ENCODE results near the gene TAF1A. TPM values are rescaled to one million over a fixed set of nuclear protein-coding genes. Genes with fewer than 3 reads are reported as not detected.

TAF1A gene
- total and polyA plus RNA-seq, 2 of the 8 experiments (the other 6 are each of a cell fraction or from before 2014, with no cell fraction given): 3.3 to 16.7 TPM

DNA sequence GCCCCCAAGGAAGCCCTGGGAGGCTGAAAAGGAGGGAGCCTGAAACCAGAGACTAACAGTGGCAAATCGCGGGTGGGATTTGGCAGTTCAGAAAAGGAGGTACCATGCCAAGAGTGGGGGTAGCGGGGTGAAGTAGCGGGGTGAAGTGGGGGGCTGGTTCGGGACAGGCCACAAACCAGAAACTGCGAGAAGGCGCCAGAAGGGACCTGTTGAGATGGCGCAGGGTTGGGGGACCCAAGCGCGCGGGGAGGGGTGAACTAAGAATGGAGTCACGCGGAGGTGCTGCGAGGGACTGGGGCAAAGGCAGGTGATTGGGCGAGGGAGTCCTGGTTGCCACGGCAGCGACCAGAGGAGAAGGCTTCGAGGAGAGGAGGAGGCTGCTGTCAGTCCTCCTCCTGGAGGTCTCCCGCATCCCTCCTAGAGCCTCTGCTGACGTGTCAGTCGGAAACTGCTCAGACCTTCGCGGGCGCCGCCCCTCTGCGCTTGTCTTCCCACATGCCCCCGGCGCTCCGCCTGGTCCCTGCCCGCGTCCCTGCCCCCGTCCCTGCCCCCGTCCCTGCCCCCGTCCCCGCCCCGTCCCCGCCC, 27.7 kb upstream of the TAF1A start:
- H3K79me1 ChIP-seq (ENCODE audit: low read depth, low read length): peaks cover 6% of the 10 kb centered on the region
- H4K20me1 ChIP-seq (replicated peaks in 1 of 2; ENCODE audit: control insufficient read depth in 1 of 2, insufficient read depth in 2 of 2, low read length in 2 of 2): peaks cover 2 to 7% of the 10 kb centered on the region in 2 experiments
- no peaks in the 10 kb centered on the region for H3K27me3 ChIP-seq (replicated peaks in 1 of 4; ENCODE audit: control insufficient read depth in 3 of 4, extremely low read depth in 1 of 4, insufficient read depth in 3 of 4, low read length in 3 of 4)
- peak overlapping the region; percentile 86 for H2AFZ ChIP-seq (ENCODE audit: low read length)
- 1% methylated on average over 21 of the region's 37 CpGs; no CpG with 5 or more reads in 1 of the 2 experiments for WGBS, 2 experiments (ENCODE audit: extremely low coverage in 1 of 2, insufficient coverage in 1 of 2, insufficient read length in 1 of 2, insufficient replicate concordance in 2 of 2, low coverage in 1 of 2, low lambda C conversion rate in 2 of 2, missing lambda C conversion rate in 1 of 2)
- peaks cover 0 to 32% of the 10 kb centered on the region in 2 experiments; a peak in 3 of 4 replicates for H3K79me2 ChIP-seq (ENCODE audit: control insufficient read depth in 1 of 2, insufficient read depth in 2 of 2, low read length in 2 of 2)
- peak overlapping the region; percentile 49; the same call in 1 of the 2 replicates for H2BK5ac ChIP-seq (ENCODE audit: low read depth, low read length)
- no peak overlapping the region for H2BK15ac ChIP-seq (ENCODE audit: low read length)
- no peak overlapping the region for H4K91ac ChIP-seq (replicated peaks; ENCODE audit: insufficient read length, low read length)
- H2BK12ac ChIP-seq (ENCODE audit: low read depth, low read length): no peak overlapping the region
- no peak overlapping the region for H2BK20ac ChIP-seq (ENCODE audit: low read length)
- peak overlapping the region; percentile 41 to 91 (median 54) for H3K4me3 ChIP-seq (ENCODE audit: extremely low read depth in 1 of 4, insufficient read depth in 2 of 4, low read depth in 3 of 4, low read length in 4 of 4)
- peak overlapping the region; percentile 88 for H3K4me2 ChIP-seq (ENCODE audit: insufficient read depth in 1 of 2, low read depth in 2 of 2, low read length in 2 of 2)
- DNase-seq (ENCODE audit: low read depth in 1 of 2, low spot score in 2 of 2) (peak; percentile 91 to 97), FAIRE-seq (peak; percentile 19)
- ChIA-PET CTCF (ENCODE audit: partially characterized antibody) (interaction anchor here (1.6 to 1.7 kb wide), 2 partner anchors 17 to 163 kb away, joined by 4 to 7 read pairs; no protein-coding TSS in a partner anchor), POLR2A (ENCODE audit: partially characterized antibody) (no interaction called here)
- peak overlapping the region in 3 of 4 experiments; percentile 55 to 75 (median 56); a peak in 6 of 7 replicates for H3K9ac ChIP-seq (replicated peaks in 1 of 4; ENCODE audit: extremely low read depth in 1 of 4, low read depth in 3 of 4, low read length in 3 of 4)
- no peak overlapping the region for H4K5ac ChIP-seq (ENCODE audit: insufficient read length, low read depth, low read length)
- H2BK120ac ChIP-seq (replicated peaks; ENCODE audit: low read depth, low read length): no peak overlapping the region
- H3K9me3 ChIP-seq (ENCODE audit: insufficient read depth in 2 of 2, low read depth in 1 of 2, low read length in 1 of 2): no peaks in the 10 kb centered on the region
- no peak overlapping the region for H3K56ac ChIP-seq (replicated peaks; ENCODE audit: insufficient read length, low read depth, low read length)
- H4K8ac ChIP-seq (ENCODE audit: extremely low read depth, insufficient read depth, low read length): peak overlapping the region; percentile 82; the same call in 1 of the 2 replicates
- no peak overlapping the region for H3K23ac ChIP-seq (ENCODE audit: insufficient read length)
- H3K23me2 ChIP-seq (ENCODE audit: low read depth, low read length): peaks cover 11% of the 10 kb centered on the region
- H3K18ac ChIP-seq (ENCODE audit: extremely low read depth, low read length): peak overlapping the region; percentile 43; the same call in 1 of the 2 replicates
- no peak overlapping the region for H3K14ac ChIP-seq (ENCODE audit: insufficient read length)
- H3K27ac ChIP-seq (ENCODE audit: low read depth, low read length): peak overlapping the region; percentile 60
- peaks cover 0 to 5% (median 2%) of the 10 kb centered on the region in 4 experiments; a peak in 4 of 8 replicates for H3K36me3 ChIP-seq (ENCODE audit: control insufficient read depth in 2 of 4, insufficient read depth in 4 of 4, low read length in 3 of 4)
- no peak overlapping the region for H2AK5ac ChIP-seq (ENCODE audit: low read depth, low read length)
- peaks cover 0 to 4% (median 1%) of the 10 kb centered on the region in 4 experiments; a peak in 3 of 7 replicates for H3K4me1 ChIP-seq (replicated peaks in 1 of 4; ENCODE audit: control insufficient read depth in 3 of 4, insufficient read depth in 4 of 4, low read length in 3 of 4)
- H3K4ac ChIP-seq (replicated peaks; ENCODE audit: insufficient read length, low read depth, low read length): no peak overlapping the region
- TF ChIP-seq, protein P1, sequence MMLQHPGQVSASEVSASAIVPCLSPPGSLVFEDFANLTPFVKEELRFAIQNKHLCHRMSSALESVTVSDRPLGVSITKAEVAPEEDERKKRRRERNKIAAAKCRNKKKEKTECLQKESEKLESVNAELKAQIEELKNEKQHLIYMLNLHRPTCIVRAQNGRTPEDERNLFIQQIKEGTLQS (IDR thresholded peaks at IDR 0.05; ENCODE audit: insufficient read depth, low read depth, low read length): no peak
- TF ChIP-seq SRF (IDR thresholded peaks at IDR 0.05; ENCODE audit: low read depth, low read length) (no peak), JUN (IDR thresholded peaks at IDR 0.05; ENCODE audit: low read depth, low read length) (no peak), EZH2 (IDR thresholded peaks at IDR 0.05; ENCODE audit: low read depth, low read length, severe bottlenecking) (no peak), CHD1 (IDR thresholded peaks at IDR 0.05; ENCODE audit: low read depth, low read length) (no peak), TAF7 (optimal IDR thresholded peaks at IDR 0.05; ENCODE audit: borderline replicate concordance, low read depth, low read length) (no peak), TAF1 (IDR thresholded peaks at IDR 0.05; ENCODE audit: low read depth, low read length) (peak; percentile 57), BRCA1 (IDR thresholded peaks at IDR 0.05; ENCODE audit: low read depth, low read length) (no peak), POLR2AphosphoS5 (IDR thresholded peaks at IDR 0.05; ENCODE audit: low read depth, low read length) (peak; percentile 80; the same call in 1 of the 2 replicates), RBBP5 (IDR thresholded peaks at IDR 0.05; ENCODE audit: borderline replicate concordance, low read depth, low read length) (no peak), POU5F1 (IDR thresholded peaks at IDR 0.05; ENCODE audit: low read depth, low read length) (no peak), BACH1 (IDR thresholded peaks at IDR 0.05; ENCODE audit: low read length) (no peak), RFX5 (IDR thresholded peaks at IDR 0.05; ENCODE audit: borderline replicate concordance, low read depth, low read length) (no peak)
